ENCODE results near the gene FBXO30.

DNA sequence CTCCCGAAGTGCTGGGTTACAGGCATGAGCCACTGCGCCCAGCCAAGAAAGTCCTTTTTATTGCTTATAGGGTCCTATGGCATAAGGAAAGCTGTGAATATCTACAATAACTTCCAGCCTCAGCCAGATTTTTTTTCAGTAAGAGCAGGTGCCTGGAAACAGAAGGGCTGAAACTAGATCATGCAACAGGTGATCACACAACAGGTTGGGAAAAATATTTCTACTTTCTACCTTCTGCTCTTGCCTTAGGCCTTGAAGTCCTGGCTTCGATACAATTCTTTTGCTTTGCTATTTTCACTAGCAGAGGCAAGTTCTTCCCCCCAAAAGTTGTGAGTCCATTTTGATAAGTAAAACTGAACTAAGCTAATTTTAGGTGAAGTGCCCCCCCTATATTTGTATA is 9.7 kb upstream of the FBXO30 start:
- no peak for TF ChIP-seq EZH2 (IDR thresholded peaks at IDR 0.05; ENCODE audit: borderline replicate concordance, low read depth, low read length, poor library complexity, severe bottlenecking)
- TF ChIP-seq, protein P1, sequence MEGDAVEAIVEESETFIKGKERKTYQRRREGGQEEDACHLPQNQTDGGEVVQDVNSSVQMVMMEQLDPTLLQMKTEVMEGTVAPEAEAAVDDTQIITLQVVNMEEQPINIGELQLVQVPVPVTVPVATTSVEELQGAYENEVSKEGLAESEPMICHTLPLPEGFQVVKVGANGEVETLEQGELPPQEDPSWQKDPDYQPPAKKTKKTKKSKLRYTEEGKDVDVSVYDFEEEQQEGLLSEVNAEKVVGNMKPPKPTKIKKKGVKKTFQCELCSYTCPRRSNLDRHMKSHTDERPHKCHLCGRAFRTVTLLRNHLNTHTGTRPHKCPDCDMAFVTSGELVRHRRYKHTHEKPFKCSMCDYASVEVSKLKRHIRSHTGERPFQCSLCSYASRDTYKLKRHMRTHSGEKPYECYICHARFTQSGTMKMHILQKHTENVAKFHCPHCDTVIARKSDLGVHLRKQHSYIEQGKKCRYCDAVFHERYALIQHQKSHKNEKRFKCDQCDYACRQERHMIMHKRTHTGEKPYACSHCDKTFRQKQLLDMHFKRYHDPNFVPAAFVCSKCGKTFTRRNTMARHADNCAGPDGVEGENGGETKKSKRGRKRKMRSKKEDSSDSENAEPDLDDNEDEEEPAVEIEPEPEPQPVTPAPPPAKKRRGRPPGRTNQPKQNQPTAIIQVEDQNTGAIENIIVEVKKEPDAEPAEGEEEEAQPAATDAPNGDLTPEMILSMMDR (conservative IDR thresholded peaks at IDR 0.05; ENCODE audit: low read depth, low read length): no peak

Data from A673 (cell line).